Measurements from ENCODE around the gene CAPN12. TPM values are rescaled to one million over a fixed set of nuclear protein-coding genes. Genes with fewer than 3 reads are reported as not detected.
A peak's percentile ranks its signal among the peaks of the same experiment; 100 is the strongest.

The CAPN12 gene
- total RNA-seq, 4 donors from 2014 or later = 0.83 to 8.4 (median 8.2) TPM; not detected in 1

- Histone ChIP-seq H3K27ac (peak overlapping the region; percentile 88 to 92), H3K27me3 (no peaks in the 10 kb centered on the region), H3K4me1 (peaks cover 0 to 27% of the 10 kb centered on the region in 2 donors), H3K36me3 (no peaks in the 10 kb centered on the region), H3K9me3 (no peaks in the 10 kb centered on the region), H3K4me3 (no peak overlapping the region)
- intact Hi-C loops (cut with DNase I; ENCODE audit: low total_unique reads) = no loop called here
- peak; percentile 27 to 37 for DNase-seq
- no peak for TF ChIP-seq POLR2A (IDR thresholded peaks at IDR 0.05)
- TF ChIP-seq CTCF (IDR thresholded peaks at IDR 0.05) = no peak
Observed at GRCh38 chr19:38728752-38729541, 15.3 kb downstream of the CAPN12 start.

- Histone ChIP-seq H3K36me3 (no peaks in the 10 kb centered on the region), H3K27me3 (no peaks in the 10 kb centered on the region)
- TF ChIP-seq CTCF (IDR thresholded peaks at IDR 0.05) (no peak), POLR2A (IDR thresholded peaks at IDR 0.05) (peak in 1 of 2 donors; percentile 26)
Observed at GRCh38 chr19:38727868-38728660, 16.2 kb downstream of the CAPN12 start.

GRCh38 chr19:38727306-38727867, 16.9 kb downstream of the CAPN12 start:
- DNase-seq = peak in 1 of 2 donors; percentile 22
- Histone ChIP-seq H3K27me3 (no peaks in the 10 kb centered on the region), H3K36me3 (no peaks in the 10 kb centered on the region), H3K4me1 (peaks cover 0 to 20% of the 10 kb centered on the region in 2 donors), H3K9me3 (no peaks in the 10 kb centered on the region), H3K4me3 (no peak overlapping the region), H3K27ac (peak overlapping the region; percentile 88 to 92)
- TF ChIP-seq CTCF (IDR thresholded peaks at IDR 0.05) = no peak
- no peak for TF ChIP-seq POLR2A (IDR thresholded peaks at IDR 0.05)
- intact Hi-C loops (cut with DNase I; ENCODE audit: low total_unique reads) = no loop called here

More at GRCh38 chr19:38727868-38728660, 16.2 kb downstream of the CAPN12 start:
- peak; percentile 65 to 85 for DNase-seq
- Histone ChIP-seq H3K4me1 (peaks cover 0 to 21% of the 10 kb centered on the region in 2 donors), H3K4me3 (no peak overlapping the region), H3K27ac (peak overlapping the region; percentile 88 to 92), H3K9me3 (no peaks in the 10 kb centered on the region)
- intact Hi-C loops (cut with DNase I; ENCODE audit: low total_unique reads) = no loop called here

- DNase-seq = peak; percentile 22 to 35
- Histone ChIP-seq H3K27ac (peak overlapping the region; percentile 88 to 92), H3K4me3 (no peak overlapping the region), H3K27me3 (no peaks in the 10 kb centered on the region), H3K9me3 (no peaks in the 10 kb centered on the region), H3K4me1 (peaks cover 0 to 20% of the 10 kb centered on the region in 2 donors), H3K36me3 (no peaks in the 10 kb centered on the region)
- TF ChIP-seq CTCF (IDR thresholded peaks at IDR 0.05) (no peak), POLR2A (IDR thresholded peaks at IDR 0.05) (no peak)
- intact Hi-C loops (cut with DNase I; ENCODE audit: low total_unique reads) = no loop called here
Observed at GRCh38 chr19:38726761-38727301, 17.4 kb downstream of the CAPN12 start.

Data from uterus (tissue), 4 donors.